GM12801 (cell line): Measurements from ENCODE around the gene SPPL2A.

Source experiments
- TF ChIP-seq, protein P1 (sequence below): IDR thresholded peaks from one replicate; pipeline ENCODE4 v1.5.1; 2011; ENCODE audit warnings: control low read depth; ENCODE audit not compliant: insufficient read length; ENCODE audit errors: extremely low read depth

Gene SPPL2A

DNA sequence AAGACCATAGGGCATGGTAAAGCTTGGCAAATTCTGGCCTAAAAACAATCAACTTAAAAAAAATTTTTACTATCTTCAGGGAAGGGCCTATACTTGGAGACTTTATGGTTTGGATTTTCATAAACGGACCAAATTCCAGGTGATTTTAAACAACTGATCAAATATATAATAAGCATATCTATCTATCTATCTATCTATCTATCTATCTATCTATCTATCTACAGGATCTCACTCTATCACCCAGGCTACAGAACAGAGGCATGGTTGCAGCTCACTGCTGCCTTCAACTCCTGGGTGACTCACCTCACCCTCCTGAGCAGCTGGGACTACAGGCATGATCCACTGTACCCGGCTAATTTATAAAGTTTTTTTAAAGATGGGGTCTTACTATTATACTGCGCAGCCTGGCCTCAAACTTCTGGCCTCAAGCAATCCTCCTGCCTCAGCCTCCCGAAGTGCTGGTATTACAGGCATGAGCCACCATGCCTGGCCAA is 6.7 kb downstream of the SPPL2A start:
- TF ChIP-seq, protein P1, sequence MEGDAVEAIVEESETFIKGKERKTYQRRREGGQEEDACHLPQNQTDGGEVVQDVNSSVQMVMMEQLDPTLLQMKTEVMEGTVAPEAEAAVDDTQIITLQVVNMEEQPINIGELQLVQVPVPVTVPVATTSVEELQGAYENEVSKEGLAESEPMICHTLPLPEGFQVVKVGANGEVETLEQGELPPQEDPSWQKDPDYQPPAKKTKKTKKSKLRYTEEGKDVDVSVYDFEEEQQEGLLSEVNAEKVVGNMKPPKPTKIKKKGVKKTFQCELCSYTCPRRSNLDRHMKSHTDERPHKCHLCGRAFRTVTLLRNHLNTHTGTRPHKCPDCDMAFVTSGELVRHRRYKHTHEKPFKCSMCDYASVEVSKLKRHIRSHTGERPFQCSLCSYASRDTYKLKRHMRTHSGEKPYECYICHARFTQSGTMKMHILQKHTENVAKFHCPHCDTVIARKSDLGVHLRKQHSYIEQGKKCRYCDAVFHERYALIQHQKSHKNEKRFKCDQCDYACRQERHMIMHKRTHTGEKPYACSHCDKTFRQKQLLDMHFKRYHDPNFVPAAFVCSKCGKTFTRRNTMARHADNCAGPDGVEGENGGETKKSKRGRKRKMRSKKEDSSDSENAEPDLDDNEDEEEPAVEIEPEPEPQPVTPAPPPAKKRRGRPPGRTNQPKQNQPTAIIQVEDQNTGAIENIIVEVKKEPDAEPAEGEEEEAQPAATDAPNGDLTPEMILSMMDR: no peak

DNA sequence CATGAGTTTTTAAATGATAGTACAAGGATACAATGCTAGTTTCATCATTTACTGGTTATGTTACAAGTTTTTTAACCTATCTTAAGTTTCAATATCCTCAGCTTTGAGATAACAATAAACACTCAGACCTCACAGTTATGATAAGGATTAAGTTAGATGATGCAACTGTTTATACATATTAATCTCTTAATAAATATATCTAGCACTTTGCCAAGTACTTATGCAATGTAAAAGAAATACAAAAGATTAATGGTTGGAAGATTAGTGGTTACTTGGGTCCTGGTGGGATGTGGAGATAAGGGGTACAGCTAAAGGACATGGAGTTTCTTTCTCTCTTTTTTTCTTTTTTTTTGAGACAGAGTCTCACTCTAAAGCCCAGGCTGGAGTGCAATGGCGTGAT is 12.0 kb downstream of the SPPL2A start:
- TF ChIP-seq, protein P1: no peak

DNA sequence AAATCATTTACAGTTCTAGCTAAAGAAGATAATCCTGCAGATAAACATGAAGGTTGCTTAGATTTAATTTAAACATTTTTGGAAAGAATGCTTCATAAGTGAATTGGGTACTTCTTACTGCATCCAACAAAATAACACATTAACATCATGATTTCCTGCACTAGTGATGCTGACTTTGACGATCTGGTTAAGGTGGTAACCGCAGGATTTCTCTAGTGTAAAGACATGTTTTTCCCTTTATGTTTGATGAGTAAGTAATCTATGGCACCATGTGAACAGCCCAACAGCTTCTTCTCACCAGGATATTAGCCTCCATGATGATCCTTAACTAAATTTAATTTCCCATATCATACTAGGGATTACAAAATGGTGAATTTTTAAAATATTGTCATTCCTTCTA is 14.1 kb downstream of the SPPL2A start:
- TF ChIP-seq, protein P1: no peak

DNA sequence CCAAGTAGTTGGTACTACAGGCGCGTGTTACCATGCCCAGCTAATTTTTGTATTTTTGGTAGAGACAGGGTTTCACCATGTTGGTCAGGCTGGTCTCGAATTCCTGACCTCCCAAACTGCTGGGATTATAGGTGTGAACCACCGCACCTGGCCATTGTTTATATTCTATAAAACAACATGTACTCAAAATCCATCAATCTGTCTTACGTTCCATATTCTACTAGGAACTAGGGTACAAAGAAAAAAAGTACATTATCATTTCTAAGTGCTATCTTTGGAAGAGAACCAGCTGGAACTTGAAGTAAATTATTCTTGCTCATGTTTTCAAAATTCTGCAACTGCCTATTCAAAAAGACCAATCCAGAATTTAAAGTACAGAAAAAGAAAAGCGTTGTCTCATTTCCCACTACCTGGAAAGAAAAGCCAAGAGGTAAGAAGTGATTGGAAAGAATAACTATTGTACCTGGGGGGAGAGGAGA is 15.2 kb downstream of the SPPL2A start:
- TF ChIP-seq, protein P1: no peak

DNA sequence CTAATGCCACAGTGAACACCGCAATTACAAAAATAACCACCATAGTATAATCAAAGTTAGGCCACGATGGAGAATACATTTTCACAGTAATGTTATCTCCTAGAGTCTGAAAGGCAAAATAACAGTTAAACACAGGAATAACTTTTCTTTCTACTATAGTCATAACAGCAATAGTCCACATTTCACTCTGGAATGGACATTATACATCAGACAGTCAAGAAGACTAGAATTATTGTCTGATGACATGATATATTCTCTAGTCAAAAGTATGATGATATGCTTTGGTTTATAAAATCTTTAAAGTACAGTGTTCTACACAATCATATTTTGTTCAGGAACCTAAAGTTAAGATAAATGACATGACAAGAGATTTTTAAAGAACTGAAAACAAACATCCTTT is 18.0 kb downstream of the SPPL2A start:
- TF ChIP-seq, protein P1: no peak

DNA sequence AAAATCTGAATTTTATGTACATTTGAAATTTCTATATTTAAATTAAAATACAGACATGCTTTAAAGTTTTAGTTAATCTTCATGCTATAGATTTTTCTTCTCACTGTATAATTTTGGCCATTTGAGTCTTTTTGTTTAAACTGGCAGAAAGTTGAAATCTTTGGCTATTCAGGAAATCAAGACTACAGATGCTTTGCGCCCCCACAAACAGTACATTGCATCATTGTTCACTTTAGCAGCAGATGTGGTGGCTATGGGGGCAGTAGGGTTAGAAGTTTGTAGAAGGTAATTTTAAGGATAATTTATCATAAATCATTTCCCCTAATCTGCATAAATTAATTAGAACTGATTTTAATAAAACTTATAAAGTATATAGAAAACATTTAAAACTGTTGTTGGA is 20.9 kb downstream of the SPPL2A start:
- TF ChIP-seq, protein P1: no peak

DNA sequence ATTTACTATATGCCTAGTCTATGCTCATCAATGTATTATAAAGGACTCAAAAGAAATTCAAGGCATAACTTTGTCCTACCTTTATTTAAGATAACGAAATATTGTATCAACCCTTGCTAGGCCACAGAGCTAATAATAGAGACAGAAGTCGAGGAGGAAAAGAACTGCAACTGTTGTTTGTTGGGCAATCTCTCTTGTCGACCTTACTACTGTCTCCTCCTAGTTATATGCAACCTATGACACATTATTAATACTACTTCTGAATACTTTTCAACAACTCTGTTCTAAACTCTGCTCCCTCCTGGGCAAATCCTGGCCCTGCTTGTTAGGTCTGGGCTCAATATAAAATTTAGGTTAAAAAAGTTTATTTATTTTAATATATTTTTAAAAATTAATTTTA is 24.6 kb downstream of the SPPL2A start:
- TF ChIP-seq, protein P1: no peak
